ENCODE results near the gene DLX1.

The DLX1 gene

GRCh38 chr2:172087780-172088244, 2.5 kb downstream of the DLX1 start:
- no peak for DNase-seq (ENCODE audit: low spot score)

- no peak for DNase-seq (ENCODE audit: low spot score)
These were observed 3.1 kb downstream of the DLX1 start for GRCh38 chr2:172088245-172089004.

GRCh38 chr2:172089005-172089504, 3.7 kb downstream of the DLX1 start:
- no peak for DNase-seq (ENCODE audit: low spot score)

DNA sequence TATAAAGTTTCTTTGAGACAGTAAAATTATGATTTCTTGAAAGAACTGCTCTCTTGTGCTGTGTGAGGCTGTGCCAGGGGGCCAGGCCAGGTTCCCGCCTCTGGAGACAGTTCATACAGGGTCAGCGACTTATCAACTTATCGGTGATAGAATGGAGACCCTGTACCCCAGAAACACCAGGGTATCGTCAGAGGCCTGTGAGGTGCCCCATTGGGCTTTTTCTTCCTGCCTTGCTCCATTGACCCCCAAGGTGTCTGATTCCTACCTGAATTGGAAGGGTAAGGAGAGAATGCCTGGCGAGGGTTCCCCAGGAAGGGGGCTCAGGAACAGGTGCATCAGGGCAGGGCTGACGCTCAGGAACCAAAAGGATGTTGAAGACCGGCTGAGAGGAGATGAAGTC, 4.3 kb downstream of the DLX1 start:
- DNase-seq (ENCODE audit: low spot score) = no peak

DNA sequence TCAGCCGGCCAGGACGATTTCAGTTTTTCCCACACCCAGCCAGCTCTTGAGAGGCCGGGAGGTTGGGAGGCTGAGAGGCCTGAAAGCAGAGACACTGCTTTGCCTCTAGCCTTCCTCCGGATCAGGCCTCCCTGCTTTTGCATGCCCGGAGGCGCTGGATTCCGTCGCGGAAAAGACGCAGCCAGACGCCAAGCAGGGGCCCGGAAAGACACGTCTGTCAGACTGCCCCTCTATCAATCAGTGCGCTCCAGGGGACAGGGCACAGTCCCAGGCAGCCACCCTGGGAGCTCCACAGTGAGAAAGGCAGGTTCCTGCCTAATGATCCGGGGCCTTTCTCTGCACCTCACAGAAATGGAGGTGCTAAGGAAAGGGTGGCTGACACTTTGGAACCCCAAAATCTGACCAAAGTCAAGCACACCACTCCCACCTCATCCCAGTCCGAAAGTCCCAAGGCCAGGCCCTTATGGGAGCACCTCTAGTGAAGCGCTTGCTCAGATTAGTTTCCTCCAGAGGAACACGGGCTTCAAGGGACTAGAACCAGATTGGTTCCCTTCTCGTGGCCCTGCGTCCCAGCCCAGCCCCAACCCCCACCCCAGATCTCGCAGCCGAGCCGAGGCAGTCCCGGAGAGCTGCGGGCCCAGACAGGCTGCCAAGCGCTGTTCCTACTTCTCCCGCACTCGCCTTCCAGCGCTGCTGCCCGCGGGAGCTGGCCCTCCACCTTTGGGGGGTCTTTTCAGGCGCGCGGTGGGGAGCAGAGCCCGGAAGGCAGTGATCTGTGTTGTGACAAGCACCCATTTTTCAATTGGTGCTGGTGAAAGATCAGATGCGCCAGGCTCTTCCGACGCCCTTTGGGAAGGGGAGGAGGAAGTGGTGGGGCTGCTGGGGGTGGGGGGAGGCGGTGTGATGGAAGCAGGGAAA, 5.0 kb downstream of the DLX1 start:
- no peak for DNase-seq (ENCODE audit: low spot score)

- no peak for DNase-seq (ENCODE audit: low spot score)
These were observed 5.8 kb downstream of the DLX1 start for GRCh38 chr2:172091000-172091641.

- DNase-seq (ENCODE audit: low spot score) = no peak
These were observed 6.7 kb downstream of the DLX1 start for GRCh38 chr2:172091761-172092566.

DNA sequence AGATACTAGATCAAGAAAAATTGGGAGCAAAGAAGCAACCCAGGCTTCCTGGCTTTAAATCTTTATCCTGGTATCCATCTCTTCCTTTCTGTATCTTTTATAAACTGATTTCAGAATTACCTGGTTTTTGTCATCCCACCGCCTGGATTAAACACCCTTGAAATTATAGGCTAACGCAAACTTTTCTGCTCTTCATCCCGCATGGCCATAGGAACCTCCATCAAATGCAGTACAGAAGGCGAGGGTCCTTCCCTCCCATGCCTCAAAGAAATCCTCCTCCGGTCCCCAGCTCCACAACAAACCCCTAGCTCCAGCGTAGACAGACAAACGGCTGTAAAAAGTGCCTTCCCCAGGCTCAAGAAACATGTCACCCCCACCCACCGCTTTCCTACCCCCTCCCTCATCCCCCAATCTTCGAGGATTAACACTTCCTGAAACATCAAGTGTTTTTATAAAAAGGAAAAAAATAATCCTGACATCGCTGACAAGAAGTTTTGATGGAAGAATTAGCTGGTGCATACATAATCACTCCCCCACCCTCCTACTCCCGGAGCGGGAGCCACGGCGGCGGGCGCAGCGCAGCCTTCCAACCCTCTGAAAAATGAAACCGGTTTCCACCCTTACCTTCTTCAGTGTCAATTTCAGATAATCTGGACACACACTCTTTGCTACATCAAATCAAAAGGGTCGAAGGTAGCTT, 7.6 kb downstream of the DLX1 start:
- DNase-seq (ENCODE audit: low spot score) = no peak

DNA sequence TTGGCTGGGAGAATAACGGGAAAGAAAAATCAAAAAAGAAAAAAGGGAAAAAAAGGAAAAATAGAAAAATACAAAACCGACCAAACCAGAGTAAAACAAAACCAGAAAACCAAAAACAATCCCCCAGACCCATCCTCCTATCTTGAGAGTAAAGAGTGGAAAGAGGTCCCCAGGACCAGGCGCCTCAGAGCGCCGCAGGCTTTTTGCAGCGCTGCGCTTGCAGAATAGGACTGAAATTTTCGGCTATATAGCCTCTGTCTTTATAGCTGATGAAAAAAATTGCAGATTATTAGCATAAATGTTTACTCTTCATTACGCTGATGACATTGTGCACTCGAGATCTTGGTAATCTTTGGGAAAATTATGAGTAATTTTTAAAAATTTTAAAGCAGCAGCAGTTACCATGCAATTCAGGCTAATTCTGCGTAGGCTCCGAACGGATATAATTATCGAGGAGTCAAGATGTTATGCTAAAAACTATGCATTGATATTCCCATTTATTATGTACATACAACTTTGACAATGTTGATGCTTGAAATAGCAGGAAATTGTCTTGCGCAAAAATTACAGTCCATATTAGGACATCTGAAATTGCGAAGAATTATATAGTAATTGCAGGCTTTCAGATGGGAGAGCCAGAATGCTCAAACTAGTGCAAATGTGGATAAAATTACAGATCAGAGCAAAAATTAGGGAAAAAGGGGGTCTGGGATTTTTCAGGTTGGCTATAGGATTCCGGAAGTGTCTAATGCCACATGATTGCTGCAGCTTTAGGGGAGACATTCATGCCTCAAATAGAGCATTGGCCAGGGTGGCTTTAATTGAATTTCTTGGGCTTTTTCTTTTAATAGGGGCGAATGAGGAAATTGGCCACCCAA, 8.3 kb downstream of the DLX1 start:
- no peak for DNase-seq (ENCODE audit: low spot score)

- peak; percentile 67 for DNase-seq (ENCODE audit: low spot score)
These were observed 9.2 kb downstream of the DLX1 start for GRCh38 chr2:172094294-172095145.

DNA sequence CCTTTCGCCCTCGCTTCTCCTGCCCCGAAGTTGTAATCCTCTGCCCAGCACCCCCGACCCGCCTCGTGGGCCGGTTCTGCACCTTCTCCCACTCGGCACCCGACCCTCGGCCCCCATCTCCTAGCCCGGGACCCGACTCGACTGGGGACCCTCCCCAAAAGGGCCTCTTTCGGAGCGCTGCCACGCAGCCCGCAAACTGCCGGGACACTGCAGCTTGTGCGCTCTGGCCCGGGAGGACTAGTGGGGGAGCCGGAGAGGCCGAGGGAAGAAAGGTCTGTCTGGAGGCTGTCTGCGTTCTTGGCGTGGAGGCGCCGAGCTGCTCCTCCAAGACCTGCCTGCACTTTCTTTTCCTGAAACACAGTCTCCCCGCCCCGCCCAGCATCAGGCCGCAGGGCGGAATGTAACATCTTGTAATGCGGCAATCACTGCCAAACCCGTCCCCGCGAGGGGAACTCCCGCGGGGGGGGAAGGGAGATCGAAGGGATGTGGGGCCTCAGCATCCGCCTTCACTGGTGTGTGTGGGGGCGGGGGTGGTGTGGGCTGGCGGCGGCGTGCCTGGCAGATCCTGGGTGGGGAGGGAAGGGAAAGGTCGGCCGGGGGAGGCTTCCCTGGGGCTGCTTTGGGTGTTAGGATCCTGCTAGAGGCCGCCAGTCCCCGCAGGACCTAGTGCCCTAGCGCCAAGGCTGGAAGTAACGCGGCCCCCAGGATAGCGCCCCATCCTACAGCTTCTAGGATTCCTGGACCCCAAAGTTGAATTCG, 10.0 kb downstream of the DLX1 start:
- DNase-seq (ENCODE audit: low spot score) = peak; percentile 79

DNA sequence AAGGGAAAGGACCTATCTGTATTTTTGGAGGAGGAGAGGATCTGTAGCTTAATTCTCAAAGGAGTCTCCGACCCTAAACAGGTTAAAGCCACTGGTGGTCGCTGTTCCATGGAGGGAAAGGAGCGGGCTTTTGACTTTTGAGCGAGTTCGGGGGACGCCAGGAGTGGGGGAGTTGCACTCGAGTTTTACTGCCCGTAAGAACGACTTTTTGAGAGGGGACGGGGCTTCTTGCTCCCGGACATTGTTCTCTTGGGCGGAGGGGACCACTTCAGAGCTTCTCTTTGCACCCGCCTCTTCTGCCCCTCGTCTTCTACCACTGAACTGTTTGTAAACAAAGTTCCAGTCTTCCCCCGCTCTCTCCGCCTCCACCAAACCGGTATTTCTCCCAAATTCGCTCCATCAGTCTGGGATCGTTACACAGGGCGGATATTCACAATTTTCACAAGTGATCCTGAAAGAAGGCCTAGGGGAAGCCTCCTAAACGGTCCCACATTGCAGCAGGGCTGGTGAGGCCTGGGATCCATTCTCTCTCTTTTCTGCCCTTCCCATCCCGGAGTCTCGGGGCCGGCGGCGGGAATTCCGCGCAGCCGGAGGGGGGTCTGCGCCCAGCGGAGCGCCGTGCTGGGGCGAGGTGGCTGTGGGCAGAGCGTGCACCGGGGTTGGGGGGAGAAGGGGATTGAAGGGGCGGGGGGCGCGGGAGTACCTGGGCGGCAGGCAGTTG, 10.8 kb downstream of the DLX1 start:
- DNase-seq (ENCODE audit: low spot score) = no peak

DNA sequence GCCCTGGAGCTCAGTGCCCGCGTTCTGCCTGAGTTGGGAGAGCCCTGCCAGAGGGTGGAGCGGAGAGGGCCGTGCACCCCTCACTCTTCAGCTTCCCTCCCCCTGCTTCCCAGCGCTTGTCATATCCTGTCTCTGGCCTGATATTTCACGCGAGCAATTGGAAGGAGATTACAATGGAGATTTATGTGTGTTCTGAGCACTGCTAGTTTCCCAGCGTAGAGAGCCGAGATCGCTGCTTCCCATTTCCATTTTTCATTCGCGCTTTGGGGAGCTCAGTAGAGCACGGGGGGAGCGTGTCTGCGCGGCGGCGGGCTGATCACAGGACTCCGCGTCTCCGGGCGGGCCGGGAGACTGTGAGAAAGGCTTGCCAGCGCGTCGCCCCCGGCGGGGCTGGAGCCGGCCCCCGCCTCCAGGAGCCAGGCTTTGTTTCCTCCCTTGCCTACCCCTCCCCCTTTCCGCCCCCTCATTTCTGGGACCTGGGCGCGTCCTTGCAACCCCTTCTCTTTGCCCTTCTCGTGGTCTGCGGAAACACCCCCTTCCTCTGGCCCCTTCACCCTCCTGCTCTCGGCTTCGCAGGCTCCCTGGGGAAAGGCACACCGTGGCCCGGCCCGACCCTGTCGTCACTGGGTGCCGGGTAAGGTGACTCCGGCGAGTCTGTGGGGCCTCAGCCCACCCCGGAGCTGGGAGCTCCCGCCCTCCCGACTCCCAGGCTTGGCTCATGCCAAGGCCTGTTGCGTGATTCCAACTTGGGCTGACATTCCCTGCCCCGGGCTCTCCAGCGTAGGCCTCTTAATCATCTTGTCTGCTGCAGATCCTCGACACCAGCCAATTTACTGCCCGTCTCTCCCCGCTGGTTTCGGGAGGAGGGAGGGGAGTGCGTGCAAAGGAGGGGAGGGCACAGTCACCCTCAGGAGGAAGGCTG, 11.6 kb downstream of the DLX1 start:
- no peak for DNase-seq (ENCODE audit: low spot score)

DNA sequence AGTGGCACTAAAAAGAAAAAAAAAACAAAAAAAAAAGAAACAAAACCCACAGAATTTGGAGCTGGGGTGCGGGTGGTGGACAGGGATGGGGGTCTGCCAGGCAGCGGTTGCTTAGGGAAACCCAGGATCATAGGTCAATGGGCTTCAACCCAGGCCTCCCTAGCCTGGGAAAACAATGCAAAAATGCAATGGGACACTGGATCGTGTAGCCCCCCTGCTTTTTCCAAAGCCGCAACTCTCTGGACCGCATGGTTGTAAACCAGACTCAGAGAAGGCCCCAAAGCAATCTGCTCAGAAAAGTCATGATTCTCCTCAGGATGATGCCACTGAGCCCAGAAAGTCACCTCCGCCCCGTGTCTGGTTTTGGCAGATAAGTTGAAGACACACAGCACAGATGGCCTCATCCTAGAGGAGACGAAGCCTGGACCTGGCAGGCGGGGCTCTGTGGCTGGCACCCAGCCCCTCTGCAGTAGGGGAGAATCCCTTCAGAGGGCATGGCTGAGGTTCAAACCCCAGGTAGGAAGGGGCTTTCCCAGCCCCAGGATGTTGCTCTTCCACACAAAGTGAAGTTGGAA, 12.3 kb downstream of the DLX1 start:
- DNase-seq (ENCODE audit: low spot score) = no peak

DNA sequence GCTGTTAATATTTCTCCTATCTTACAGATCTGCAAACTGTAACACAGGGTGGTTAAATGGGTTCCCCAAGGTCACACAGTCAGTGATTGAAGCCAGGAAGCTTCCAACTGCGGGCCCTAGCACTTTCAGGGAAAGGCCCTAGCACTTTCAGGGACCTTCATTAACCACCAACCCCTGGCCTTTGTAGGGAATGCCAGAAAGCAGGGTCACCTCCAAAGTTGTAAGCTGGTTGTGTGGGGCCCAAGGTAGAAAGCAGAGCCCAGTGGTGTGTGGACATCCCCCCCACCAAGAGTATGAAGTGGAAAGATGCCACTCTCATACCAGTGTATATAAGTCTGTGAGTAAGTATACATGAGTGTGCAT, 13.0 kb downstream of the DLX1 start:
- DNase-seq (ENCODE audit: low spot score) = no peak
